Measurements from ENCODE around the gene BUD31.

GRCh38 chr7:99384523-99384922 lies 24.2 kb upstream of the BUD31 start:
- TF ChIP-seq MXI1 (IDR thresholded peaks at IDR 0.05; ENCODE audit: borderline replicate concordance, low read depth, low read length) (no peak), CTCF (conservative IDR thresholded peaks at IDR 0.05; ENCODE audit: low read depth, low read length) (no peak), RAD21 (IDR thresholded peaks at IDR 0.05; ENCODE audit: low read length) (no peak), POLR2A (IDR thresholded peaks at IDR 0.05; ENCODE audit: low read depth, low read length) (no peak), MAFK (IDR thresholded peaks at IDR 0.05; ENCODE audit: low read depth, low read length) (no peak), RFX5 (IDR thresholded peaks at IDR 0.05; ENCODE audit: low read depth, low read length) (no peak), BHLHE40 (IDR thresholded peaks at IDR 0.05; ENCODE audit: low read depth, low read length) (no peak), CEBPB (IDR thresholded peaks at IDR 0.05; ENCODE audit: low read depth, low read length) (no peak), NFE2L2 (IDR thresholded peaks at IDR 0.05; ENCODE audit: low read depth, low read length) (no peak), FOS (IDR thresholded peaks at IDR 0.05; ENCODE audit: low read depth, low read length) (no peak)
- TF ChIP-seq, protein P1, sequence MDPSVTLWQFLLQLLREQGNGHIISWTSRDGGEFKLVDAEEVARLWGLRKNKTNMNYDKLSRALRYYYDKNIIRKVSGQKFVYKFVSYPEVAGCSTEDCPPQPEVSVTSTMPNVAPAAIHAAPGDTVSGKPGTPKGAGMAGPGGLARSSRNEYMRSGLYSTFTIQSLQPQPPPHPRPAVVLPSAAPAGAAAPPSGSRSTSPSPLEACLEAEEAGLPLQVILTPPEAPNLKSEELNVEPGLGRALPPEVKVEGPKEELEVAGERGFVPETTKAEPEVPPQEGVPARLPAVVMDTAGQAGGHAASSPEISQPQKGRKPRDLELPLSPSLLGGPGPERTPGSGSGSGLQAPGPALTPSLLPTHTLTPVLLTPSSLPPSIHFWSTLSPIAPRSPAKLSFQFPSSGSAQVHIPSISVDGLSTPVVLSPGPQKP (IDR thresholded peaks at IDR 0.05; ENCODE audit: borderline replicate concordance, low read depth, low read length): no peak

Measured in IMR-90 (cell line).